Uterus (tissue), 4 donors: ENCODE results near the gene CDK5RAP1. TPM values are rescaled to one million over a fixed set of nuclear protein-coding genes. Genes with fewer than 3 reads are reported as not detected.
A peak's percentile ranks its signal among the peaks of the same experiment; 100 is the strongest.

Experiments
- DNase-seq, 2 donors: peaks; one replicate each; pipeline ENCODE4 v3.0.0-alpha.2; 2019 to 2020
- H3K27ac ChIP-seq, 2 donors: fragments of 200-600 bp; sonication (generic); 1 replicate in 1 of 2; 2 replicates in 1 of 2; pipeline ENCODE4 v1.5.1; 2016 to 2018
- H3K27me3 ChIP-seq, 2 donors: fragments of 200-600 bp; sonication (generic); one replicate each; pipeline ENCODE4 v1.5.1; 2018 to 2019; ENCODE audit warnings: control low read depth in 1 of 2
- H3K36me3 ChIP-seq, 2 donors: fragments of 200-600 bp; sonication (generic); one replicate each; pipeline ENCODE4 v1.5.1; 2019; ENCODE audit warnings: control low read depth in 1 of 2
- H3K4me1 ChIP-seq, 2 donors: fragments of 200-600 bp; sonication (generic); one replicate each; pipeline ENCODE4 v1.5.1; 2018 to 2019; ENCODE audit warnings: control low read depth in 1 of 2
- H3K4me3 ChIP-seq, 2 donors: fragments of 200-600 bp; sonication (generic); 1 replicate in 1 of 2; 2 replicates in 1 of 2; pipeline ENCODE4 v1.5.1; 2018 to 2019; ENCODE audit warnings: mild to moderate bottlenecking in 1 of 2
- H3K9me3 ChIP-seq, 2 donors: fragments of 200-600 bp; sonication (generic); one replicate each; pipeline ENCODE4 v1.5.1; 2019; ENCODE audit warnings: control low read depth in 1 of 2
- CTCF ChIP-seq, 4 experiments: fragments of 200-600 bp in 2 of 4; fragments of 450-650 bp in 2 of 4; sonication (generic) in 2 of 4; IDR thresholded peaks; one replicate each; pipeline ENCODE4 v1.5.1; 2016 to 2019; ENCODE audit warnings: antibody characterized with exemption in 4 of 4, mild to moderate bottlenecking in 2 of 4, moderate library complexity in 1 of 4
- POLR2A ChIP-seq, 2 donors: fragments of 450-650 bp; IDR thresholded peaks; one replicate each; pipeline ENCODE4 v1.6.1; 2016; ENCODE audit warnings: antibody characterized with exemption in 2 of 2, mild to moderate bottlenecking in 1 of 2, moderate library complexity in 1 of 2
- intact Hi-C: fragments of 100-400 bp; cut with DNase I; formaldehyde crosslinking; loops from one replicate; pipeline ENCODE4 v1.15.1; 2023; ENCODE audit warnings: low total_unique reads
- total RNA-seq, 4 donors: library from RNA; depleted of rRNA in 3 of 4; stranded (reverse); fragments of >200 nt in 3 of 4; gene quantifications; one replicate each; pipeline versions ENCODE4 v1.1.0 to v1.2.4, GENCODE V29; 2014 to 2023
- donor health status: DM: yes; HTN: yes; CAD: no.

The CDK5RAP1 gene
- total RNA-seq, 4 donors from 2014 or later: 4.1 to 34.6 (median 17.2) TPM

GRCh38 chr20:33438481-33438880 is 37.2 kb upstream of the CDK5RAP1 start:
- H3K27ac ChIP-seq: no peak overlapping the region
- intact Hi-C loops: no loop called here

GRCh38 chr20:33437141-33437911 is 36.0 kb upstream of the CDK5RAP1 start:
- peaks cover 0 to 5% of the 10 kb centered on the region in 2 donors for H3K4me1 ChIP-seq
- TF ChIP-seq POLR2A (IDR thresholded peaks at IDR 0.05) (no peak), CTCF (IDR thresholded peaks at IDR 0.05) (no peak)
- no peak overlapping the region for H3K4me3 ChIP-seq
- peak; percentile 33 to 35 for DNase-seq
- intact Hi-C loops: no loop called here
- H3K36me3 ChIP-seq: no peaks in the 10 kb centered on the region
- H3K27me3 ChIP-seq: no peaks in the 10 kb centered on the region
- peak overlapping the region in 1 of 2 donors; percentile 41 for H3K27ac ChIP-seq
- H3K9me3 ChIP-seq: no peaks in the 10 kb centered on the region

More at GRCh38 chr20:33438481-33438880, 37.2 kb upstream of the CDK5RAP1 start:
- no peak for TF ChIP-seq POLR2A (IDR thresholded peaks at IDR 0.05)
- TF ChIP-seq CTCF (IDR thresholded peaks at IDR 0.05): no peak
- no peaks in the 10 kb centered on the region for H3K9me3 ChIP-seq
- H3K27me3 ChIP-seq: no peaks in the 10 kb centered on the region
- no peak for DNase-seq
- H3K4me1 ChIP-seq: peaks cover 0 to 5% of the 10 kb centered on the region in 2 donors
- H3K36me3 ChIP-seq: no peaks in the 10 kb centered on the region
- no peak overlapping the region for H3K4me3 ChIP-seq

- TF ChIP-seq CTCF (IDR thresholded peaks at IDR 0.05) (no peak), POLR2A (IDR thresholded peaks at IDR 0.05) (no peak)
- Histone ChIP-seq H3K36me3 (no peaks in the 10 kb centered on the region), H3K27me3 (no peaks in the 10 kb centered on the region), H3K27ac (no peak overlapping the region), H3K9me3 (no peaks in the 10 kb centered on the region), H3K4me3 (no peak overlapping the region), H3K4me1 (peaks cover 0 to 5% of the 10 kb centered on the region in 2 donors)
- intact Hi-C loops: no loop called here
- DNase-seq: no peak
Observed at GRCh38 chr20:33434434-33434833, 33.1 kb upstream of the CDK5RAP1 start.

GRCh38 chr20:33433465-33434234 is 32.3 kb upstream of the CDK5RAP1 start:
- no peaks in the 10 kb centered on the region for H3K36me3 ChIP-seq
- peak in 1 of 2 donors; percentile 24 for DNase-seq
- H3K4me3 ChIP-seq: no peak overlapping the region
- intact Hi-C loops: no loop called here
- H3K27ac ChIP-seq: peak overlapping the region in 1 of 2 donors; percentile 25
- peaks cover 0 to 5% of the 10 kb centered on the region in 2 donors for H3K4me1 ChIP-seq
- TF ChIP-seq POLR2A (IDR thresholded peaks at IDR 0.05) (no peak), CTCF (IDR thresholded peaks at IDR 0.05) (no peak)
- H3K27me3 ChIP-seq: no peaks in the 10 kb centered on the region
- H3K9me3 ChIP-seq: no peaks in the 10 kb centered on the region
